ENCODE data around the gene CXCR5. TPM values are rescaled to one million over a fixed set of nuclear protein-coding genes. Genes with fewer than 3 reads are reported as not detected.
A peak's percentile ranks its signal among the peaks of the same experiment; 100 is the strongest.

Gene CXCR5
- total and polyA plus RNA-seq, 8 donors: 0.06 to 0.20 (median 0.12) TPM

- WGBS, 2 donors: 93% methylated on average over 5 of the region's 5 CpGs
- TF ChIP-seq CTCF (IDR thresholded peaks at IDR 0.05): no peak
- Histone ChIP-seq H3K4me3 (no peak overlapping the region), H3K4me1 (no peaks in the 10 kb centered on the region), H3K27me3 (no peaks in the 10 kb centered on the region), H3K36me3 (no peaks in the 10 kb centered on the region), H3K27ac (no peak overlapping the region), H3K9me3 (no peaks in the 10 kb centered on the region)
- ATAC-seq (no peak), DNase-seq (no peak), FAIRE-seq (no peak)
- intact Hi-C loops (cut with DNase I): no loop called here
Measured at GRCh38 chr11:118857385-118857784, 26.3 kb upstream of the CXCR5 start.

GRCh38 chr11:118859973-118860372 is 23.7 kb upstream of the CXCR5 start:
- no peaks in the 10 kb centered on the region for H3K4me1 ChIP-seq
- FAIRE-seq (no peak), DNase-seq (no peak), ATAC-seq (no peak)
- no peak overlapping the region for H3K4me3 ChIP-seq
- no peak overlapping the region for H3K27ac ChIP-seq
- TF ChIP-seq CTCF (IDR thresholded peaks at IDR 0.05): no peak
- no peaks in the 10 kb centered on the region for H3K36me3 ChIP-seq
- H3K9me3 ChIP-seq: no peaks in the 10 kb centered on the region
- H3K27me3 ChIP-seq: no peaks in the 10 kb centered on the region
- intact Hi-C loops (cut with DNase I): no loop called here
- WGBS, 2 donors: 90 to 92% methylated on average over 4 of the region's 4 CpGs

- no peak overlapping the region for H3K4me3 ChIP-seq
- FAIRE-seq (no peak), DNase-seq (no peak), ATAC-seq (peak; percentile 18 to 43 (median 32))
- intact Hi-C loops (cut with DNase I): no loop called here
- peak overlapping the region; percentile 90 to 92 (median 92) for H3K27ac ChIP-seq
- 35 to 42% methylated on average over 2 of the region's 2 CpGs for WGBS, 2 donors
- no peaks in the 10 kb centered on the region for H3K27me3 ChIP-seq
- H3K9me3 ChIP-seq: no peaks in the 10 kb centered on the region
- no peaks in the 10 kb centered on the region for H3K36me3 ChIP-seq
- H3K4me1 ChIP-seq: peaks cover 19 to 23% (median 21%) of the 10 kb centered on the region in 3 donors
- no peak for TF ChIP-seq CTCF (IDR thresholded peaks at IDR 0.05)
Measured at GRCh38 chr11:118868659-118869058, 15.0 kb upstream of the CXCR5 start.

GRCh38 chr11:118870396-118871343 is 13.0 kb upstream of the CXCR5 start:
- 27 to 28% methylated on average over 14 of the region's 14 CpGs for WGBS, 2 donors
- no peaks in the 10 kb centered on the region for H3K36me3 ChIP-seq
- peak overlapping the region in 2 of 4 donors; percentile 4 to 6 for H3K4me3 ChIP-seq
- FAIRE-seq (no peak), DNase-seq (peak in 5 of 6 donors; percentile 38 to 68 (median 46)), ATAC-seq (peak; percentile 39 to 62 (median 58))
- H3K27ac ChIP-seq: peak overlapping the region; percentile 90 to 92 (median 92)
- H3K9me3 ChIP-seq: no peaks in the 10 kb centered on the region
- intact Hi-C loops (cut with DNase I): no loop called here
- H3K27me3 ChIP-seq: no peaks in the 10 kb centered on the region
- peaks cover 19 to 23% (median 21%) of the 10 kb centered on the region in 3 donors for H3K4me1 ChIP-seq
- TF ChIP-seq CTCF (IDR thresholded peaks at IDR 0.05): no peak

GRCh38 chr11:118872403-118872821 is 11.3 kb upstream of the CXCR5 start:
- Histone ChIP-seq H3K27ac (no peak overlapping the region), H3K36me3 (no peaks in the 10 kb centered on the region), H3K4me1 (peaks cover 19 to 23% (median 21%) of the 10 kb centered on the region in 3 donors), H3K4me3 (no peak overlapping the region), H3K27me3 (no peaks in the 10 kb centered on the region), H3K9me3 (no peaks in the 10 kb centered on the region)
- ATAC-seq (no peak), DNase-seq (no peak), FAIRE-seq (no peak)
- intact Hi-C loops (cut with DNase I): no loop called here
- WGBS, 2 donors: 79 to 82% methylated on average over 17 of the region's 17 CpGs
- TF ChIP-seq CTCF (IDR thresholded peaks at IDR 0.05): no peak
